HCT116 (cell line): Measurements from ENCODE around the gene HSF4. TPM values are rescaled to one million over a fixed set of nuclear protein-coding genes. Genes with fewer than 3 reads are reported as not detected.

Experiments used
- ATAC-seq: fragments of 200-7000 bp; cut with Tn5 transposase; 2 replicates; pipeline ENCODE4 v1.9.1; 2020; ENCODE audit warnings: mild to moderate bottlenecking, moderate library complexity
- BruUV-seq: library from RNA; stranded (reverse); fragments of 400-500 nt; replicated peaks from 2 replicates; lab custom pipeline; 2021; lab: Mats Ljungman, UMichigan
- CTCF ChIA-PET: fragments of 300-600 bp; sonication (Branson Sonifier 250); formaldehyde crosslinking; loops from one replicate; lab custom pipeline; 2021; ENCODE audit warnings: antibody characterized with exemption; lab: Charles Lee
- POLR2A ChIA-PET: fragments of 300-600, 350-600 bp; sonication (Branson Sonifier 250); formaldehyde crosslinking; loops from one replicate; lab custom pipeline; 2021; ENCODE audit warnings: antibody characterized with exemption; lab: Charles Lee
- RAD21 ChIA-PET, 2 experiments: fragments of 300-600 bp; sonication (Branson Sonifier 250); formaldehyde crosslinking; loops; one replicate each; lab custom pipeline; 2023; ENCODE audit warnings: low total read pairs in 2 of 2; ENCODE audit not compliant: uncharacterized antibody in 2 of 2, unreplicated experiment in 2 of 2, low non-redundant PET in 1 of 2; lab: Charles Lee
- DNase-seq: peaks from one replicate; pipeline ENCODE4 v3.0.0-alpha.2; 2010; ENCODE audit warnings: low read depth, low spot score
- H2AFZ ChIP-seq: fragments of 200-600 bp; shearing (Covaris generic), sonication (generic); 2 replicates; pipeline ENCODE4 v1.6.1; 2017; ENCODE audit warnings: low read depth, mixed run types, mixed read lengths, antibody characterized with exemption, low read length; ENCODE audit not compliant: poor library complexity, severe bottlenecking
- H3K27ac ChIP-seq: 2 replicates; pipeline ENCODE4 v1.5.1; 2012; ENCODE audit warnings: low read depth, low read length
- H3K27me3 ChIP-seq: fragments of 200-600 bp; sonication (generic); 2 replicates; pipeline ENCODE4 v1.6.1; 2016; ENCODE audit warnings: mixed run types, low read length, mixed read lengths; ENCODE audit not compliant: insufficient read depth
- H3K36me3 ChIP-seq, 2 experiments: fragments of 200-500 bp in 1 of 2; fragments of 200-600 bp in 1 of 2; sonication (Bioruptor generic) in 1 of 2; sonication (generic) in 1 of 2; 2 replicates each; pipeline versions ENCODE4 v1.5.1 to v1.6.1; 2014 to 2016; ENCODE audit warnings: low read length in 2 of 2, inconsistent platforms in 1 of 2, mixed read lengths in 1 of 2, mixed run types in 1 of 2; ENCODE audit not compliant: insufficient read depth in 2 of 2, control insufficient read depth in 1 of 2
- H3K4me1 ChIP-seq, 2 experiments: fragments of 200-600 bp in 1 of 2; sonication (generic) in 1 of 2; 2 replicates each; pipeline versions ENCODE4 v1.5.1 to v1.6.1; 2012 to 2017; ENCODE audit warnings: low read length in 2 of 2, inconsistent platforms in 1 of 2, mild to moderate bottlenecking in 1 of 2, mixed read lengths in 1 of 2, mixed run types in 1 of 2, moderate library complexity in 1 of 2; ENCODE audit not compliant: insufficient read depth in 2 of 2, control insufficient read depth in 1 of 2
- H3K4me2 ChIP-seq: fragments of 200-600 bp; sonication (generic); 2 replicates; pipeline ENCODE4 v1.6.1; 2017; ENCODE audit warnings: mixed run types, low read length, mixed read lengths
- H3K4me3 ChIP-seq, 2 experiments: fragments of 200-600 bp in 1 of 2; sonication (generic) in 1 of 2; replicated peaks in 1 of 2; 2 replicates each; pipeline ENCODE4 v1.5.1; 2011 to 2016; ENCODE audit warnings: low read length in 2 of 2, control low read depth in 1 of 2, low read depth in 1 of 2, mild to moderate bottlenecking in 1 of 2, mixed read lengths in 1 of 2, mixed run types in 1 of 2
- H3K79me2 ChIP-seq: fragments of 200-600 bp; sonication (generic); 2 replicates; pipeline ENCODE4 v1.6.1; 2017; ENCODE audit warnings: mild to moderate bottlenecking, mixed run types, low read length, moderate library complexity, mixed read lengths; ENCODE audit not compliant: insufficient read depth
- H3K9ac ChIP-seq: fragments of 200-600 bp; sonication (generic); 2 replicates; pipeline ENCODE4 v1.6.1; 2016; ENCODE audit warnings: low read length, mixed read lengths
- H3K9me2 ChIP-seq: fragments of 200-600 bp; sonication (generic), shearing (Covaris generic); 2 replicates; pipeline ENCODE4 v1.6.1; 2017; ENCODE audit warnings: mixed run types, mild to moderate bottlenecking, moderate library complexity; ENCODE audit not compliant: insufficient read depth
- H3K9me3 ChIP-seq, 2 experiments: fragments of 200-500 bp in 1 of 2; fragments of 200-600 bp in 1 of 2; sonication (Bioruptor generic) in 1 of 2; sonication (generic) in 1 of 2; 2 replicates each; pipeline ENCODE4 v1.6.1; 2014 to 2017; ENCODE audit warnings: low read length in 2 of 2, mixed read lengths in 2 of 2, inconsistent platforms in 1 of 2, low read depth in 1 of 2, mild to moderate bottlenecking in 1 of 2, mixed run types in 1 of 2, moderate library complexity in 1 of 2; ENCODE audit not compliant: control insufficient read depth in 1 of 2, insufficient read depth in 1 of 2
- H4K20me1 ChIP-seq: fragments of 200-600 bp; sonication (generic), shearing (Covaris generic); 2 replicates; pipeline ENCODE4 v1.6.1; 2017; ENCODE audit warnings: mixed run types, mild to moderate bottlenecking, moderate library complexity; ENCODE audit not compliant: insufficient read depth
- ATF3 ChIP-seq: IDR thresholded peaks from 2 replicates; pipeline ENCODE4 v1.6.1; 2012
- CBX3 ChIP-seq: IDR thresholded peaks from 2 replicates; pipeline ENCODE4 v1.6.1; 2012; ENCODE audit warnings: low read depth
- EZH2 ChIP-seq: fragments of 200-600 bp; sonication (generic); IDR thresholded peaks from 2 replicates; pipeline ENCODE4 v1.6.1; 2017; ENCODE audit warnings: antibody characterized with exemption, mixed run types
- MAX ChIP-seq: IDR thresholded peaks from 2 replicates; pipeline ENCODE4 v1.6.1; 2012
- RAD21 ChIP-seq: IDR thresholded peaks from 2 replicates; pipeline ENCODE4 v1.6.1; 2012; ENCODE audit warnings: low read depth, mild to moderate bottlenecking
- SIN3A ChIP-seq: IDR thresholded peaks from 2 replicates; pipeline ENCODE4 v1.6.1; 2012; ENCODE audit warnings: low read depth
- YY1 ChIP-seq: IDR thresholded peaks from 2 replicates; pipeline ENCODE4 v1.6.1; 2011; ENCODE audit warnings: low read length, low read depth, moderate library complexity, mild to moderate bottlenecking; ENCODE audit not compliant: insufficient replicate concordance; ENCODE audit errors: extremely low read depth
- ZBTB33 ChIP-seq: IDR thresholded peaks from 2 replicates; pipeline ENCODE4 v1.6.1; 2011; ENCODE audit warnings: mild to moderate bottlenecking, low read length, moderate library complexity; ENCODE audit not compliant: insufficient replicate concordance; ENCODE audit errors: extremely low read depth
- ZNF274 ChIP-seq: fragments of 200-500 bp; sonication (Bioruptor generic); IDR thresholded peaks from 2 replicates; pipeline ENCODE4 v1.6.1; 2014; ENCODE audit warnings: mild to moderate bottlenecking, low read depth, low read length, inconsistent platforms
- intact Hi-C: fragments of 100-400 bp; cut with micrococcal nuclease; formaldehyde crosslinking; loops from 2 replicates; pipeline ENCODE4 v1.10.0; 2022
- total RNA-seq: library from RNA; stranded (reverse); gene quantifications from one replicate; pipeline ENCODE4 v1.2.1, GENCODE V29; 2021; ENCODE audit not compliant: unreplicated experiment

The HSF4 gene
- total RNA-seq, 1 experiment from 2014 or later, result 46.6 TPM

- no peak overlapping the region for H3K4me3 ChIP-seq
- ATAC-seq, result no peak
- H3K4me2 ChIP-seq, result peak overlapping the region; percentile 74
- POLR2A ChIA-PET, result interaction anchor here (0.5 to 1.2 kb wide), 3 partner anchors 10 to 44 kb away, joined by 3 read pairs; no protein-coding TSS in a partner anchor
- H3K9me3 ChIP-seq, result no peaks in the 10 kb centered on the region
- no peak overlapping the region for H2AFZ ChIP-seq
- intact Hi-C loops, result no loop called here
- H3K27ac ChIP-seq, result no peak overlapping the region
- peaks cover 22 to 46% of the 10 kb centered on the region in 2 experiments for H3K4me1 ChIP-seq
- RAD21 ChIA-PET, result no interaction called here
- CTCF ChIA-PET, result interaction anchor here (0.8 to 1.3 kb wide), 2 partner anchors 39 to 405 kb away, joined by 3 to 5 read pairs; no protein-coding TSS in a partner anchor
- no peak for TF ChIP-seq CBX3
- TF ChIP-seq ATF3, result no peak
- no peak for TF ChIP-seq ZNF274
- TF ChIP-seq ZBTB33, result no peak
- no peak for TF ChIP-seq YY1
- no peak for TF ChIP-seq SIN3A
- TF ChIP-seq RAD21, result no peak
- TF ChIP-seq EZH2, result no peak
- no peak for TF ChIP-seq MAX
- TF ChIP-seq, all 23 proteins: peak for 0
- DNase-seq, result no peak
- peaks cover 75% of the 10 kb centered on the region for H3K79me2 ChIP-seq
- no peaks in the 10 kb centered on the region for H4K20me1 ChIP-seq
- H3K9ac ChIP-seq, result peak overlapping the region; percentile 34; the same call in 1 of the 2 replicates
- no TSS peak for BruUV-seq
- no peaks in the 10 kb centered on the region for H3K27me3 ChIP-seq
- H3K9me2 ChIP-seq, result no peaks in the 10 kb centered on the region
- peaks cover 0 to 10% of the 10 kb centered on the region in 2 experiments; a peak in 3 of 4 replicates for H3K36me3 ChIP-seq
These were observed 47.9 kb upstream of the HSF4 start for GRCh38 chr16:67116388-67117311.
